HepG2 (cell line): Measurements from ENCODE around the gene C5AR1. TPM values are rescaled to one million over a fixed set of nuclear protein-coding genes. Genes with fewer than 3 reads are reported as not detected.

Experiments used
- ARNT2 ChIP-seq: sonication (generic); formaldehyde crosslinking; IDR thresholded peaks from 2 replicates; pipeline ENCODE4 v1.8.0; 2022; ENCODE audit warnings: mild to moderate bottlenecking, low read depth, missing genetic modification reagents, moderate library complexity
- ATF2 ChIP-seq: sonication (generic); formaldehyde crosslinking; IDR thresholded peaks from 2 replicates; pipeline ENCODE4 v1.4.0; 2020; ENCODE audit warnings: missing genetic modification reagents
- BCL3 ChIP-seq: sonication (generic); formaldehyde crosslinking; IDR thresholded peaks from 2 replicates; pipeline ENCODE4 v1.5.1; 2020; ENCODE audit warnings: mild to moderate bottlenecking, missing genetic modification reagents, moderate library complexity
- CBX1 ChIP-seq: IDR thresholded peaks from one replicate; pipeline ENCODE4 v1.6.1; 2016; ENCODE audit warnings: antibody characterized with exemption, low read depth
- FOXM1 ChIP-seq: sonication (generic); formaldehyde crosslinking; IDR thresholded peaks from 2 replicates; pipeline ENCODE4 v1.5.0; 2020; ENCODE audit warnings: missing genetic modification reagents
- KDM1A ChIP-seq: IDR thresholded peaks from 2 replicates; pipeline ENCODE4 v1.6.1; 2016; ENCODE audit warnings: missing compliant biosample characterization
- MXI1 ChIP-seq: IDR thresholded peaks from 3 replicates; pipeline ENCODE4 v1.6.1; 2012; ENCODE audit warnings: low read depth, low read length, inconsistent platforms, borderline replicate concordance
- NFIB ChIP-seq: sonication (generic); formaldehyde crosslinking; IDR thresholded peaks from 2 replicates; pipeline ENCODE4 v1.9.0; 2021; ENCODE audit warnings: missing genetic modification reagents, mild to moderate bottlenecking, borderline replicate concordance
- RXRA ChIP-seq: sonication (generic); formaldehyde crosslinking; IDR thresholded peaks from 2 replicates; pipeline ENCODE4 v1.5.1; 2020; ENCODE audit warnings: missing genetic modification reagents
- SAP130 ChIP-seq: IDR thresholded peaks from 2 replicates; pipeline ENCODE4 v1.6.1; 2016; ENCODE audit warnings: low read depth
- SNAPC5 ChIP-seq: sonication (generic); formaldehyde crosslinking; IDR thresholded peaks from 2 replicates; pipeline ENCODE4 v1.8.1; 2023; ENCODE audit warnings: mild to moderate bottlenecking, missing genetic modification reagents, borderline replicate concordance
- SPEN ChIP-seq: sonication (generic); formaldehyde crosslinking; IDR thresholded peaks from 2 replicates; pipeline ENCODE4 v1.5.1; 2020; ENCODE audit warnings: low read depth, mild to moderate bottlenecking, missing genetic modification reagents
- ZBTB7B ChIP-seq: sonication (generic); formaldehyde crosslinking; IDR thresholded peaks from 2 replicates; pipeline ENCODE4 v1.4.0; 2020; ENCODE audit warnings: missing genetic modification reagents
- ZKSCAN1 ChIP-seq: fragments of 150-350 bp; IDR thresholded peaks from 2 replicates; pipeline ENCODE4 v1.6.1; 2014; ENCODE audit warnings: low read length
- ZMYM4 ChIP-seq: sonication (generic); formaldehyde crosslinking; IDR thresholded peaks from 2 replicates; pipeline ENCODE4 v1.8.1; 2023; ENCODE audit warnings: mild to moderate bottlenecking, missing genetic modification reagents
- ZNF317 ChIP-seq: sonication (generic); formaldehyde crosslinking; IDR thresholded peaks from 2 replicates; pipeline ENCODE4 v1.5.0; 2020; ENCODE audit warnings: mild to moderate bottlenecking, missing genetic modification reagents
- ZNF326 ChIP-seq: sonication (generic); formaldehyde crosslinking; IDR thresholded peaks from 2 replicates; pipeline ENCODE4 v1.4.0; 2020; ENCODE audit warnings: missing genetic modification reagents, borderline replicate concordance
- ZNF331 ChIP-seq: sonication (generic); formaldehyde crosslinking; IDR thresholded peaks from 2 replicates; pipeline ENCODE4 v1.4.0; 2020; ENCODE audit warnings: missing genetic modification reagents
- ZNF432 ChIP-seq: sonication (generic); formaldehyde crosslinking; IDR thresholded peaks from 2 replicates; pipeline ENCODE4 v1.5.0; 2020; ENCODE audit warnings: missing genetic modification reagents, mild to moderate bottlenecking, borderline replicate concordance
- ZNF549 ChIP-seq: sonication (generic); formaldehyde crosslinking; IDR thresholded peaks from 2 replicates; pipeline ENCODE4 v1.5.0; 2020; ENCODE audit warnings: missing genetic modification reagents
- ZNF619 ChIP-seq: sonication (generic); formaldehyde crosslinking; IDR thresholded peaks from 2 replicates; pipeline ENCODE4 v1.4.0; 2020; ENCODE audit warnings: mild to moderate bottlenecking, missing genetic modification reagents
- ZNF720 ChIP-seq: sonication (generic); formaldehyde crosslinking; IDR thresholded peaks from 2 replicates; pipeline ENCODE4 v1.4.0; 2020; ENCODE audit warnings: missing genetic modification reagents
- ZNF800 ChIP-seq: sonication (generic); formaldehyde crosslinking; IDR thresholded peaks from 2 replicates; pipeline ENCODE4 v1.4.0; 2020; ENCODE audit warnings: missing genetic modification reagents
- ZNF816 ChIP-seq: sonication (generic); formaldehyde crosslinking; IDR thresholded peaks from 2 replicates; pipeline ENCODE4 v1.8.0; 2022; ENCODE audit warnings: missing genetic modification reagents, mild to moderate bottlenecking, borderline replicate concordance
- polyA plus RNA-seq, 8 experiments: library from polyadenylated mRNA; depleted of rRNA in 3 of 8; stranded (reverse) in 7 of 8; unstranded in 1 of 8; fragments of >200 nt; fragmentation: Illumina TruSeq in 4 of 8; extraction: Trizol in 4 of 8; gene quantifications; 2 replicates each; pipeline versions ENCODE4 v1.2.1 to v1.2.3, GENCODE V29; 2011 to 2016; ENCODE audit warnings: low read depth in 4 of 8, missing spikeins in 1 of 8, mixed read lengths in 1 of 8; ENCODE audit not compliant: insufficient read depth in 1 of 8
- total RNA-seq, 5 experiments: library from RNA; depleted of rRNA; stranded (reverse); fragments of >200 nt; fragmentation: Illumina TruSeq; extraction: Trizol; gene quantifications; 2 replicates each; pipeline ENCODE4 v1.2.3, GENCODE V29; 2016; ENCODE audit warnings: low read depth in 1 of 5
- TF ChIP-seq, protein P1 (sequence below): sonication (generic); formaldehyde crosslinking; conservative IDR thresholded peaks from 2 replicates; pipeline ENCODE4 v1.8.1; 2023; ENCODE audit warnings: missing genetic modification reagents

C5AR1 gene
- total and polyA plus RNA-seq, 2 of the 13 experiments (the other 11 are each of a cell fraction or from before 2014, with no cell fraction given) = 0.07 to 1.6 TPM

- peak; percentile 80 for TF ChIP-seq SAP130 (CRISPR knock-in tag)
- peak; percentile 67; the same call in 1 of the 3 replicates for TF ChIP-seq MXI1
- peak; percentile 57; the same call in 1 of the 2 replicates for TF ChIP-seq ZMYM4 (CRISPR knock-in tag)
- TF ChIP-seq RXRA (CRISPR knock-in tag) = peak; percentile 73
- peak; percentile 62 for TF ChIP-seq KDM1A
- TF ChIP-seq NFIB (CRISPR knock-in tag) = no peak
- no peak for TF ChIP-seq ZNF326 (CRISPR knock-in tag)
- TF ChIP-seq ZNF331 (CRISPR knock-in tag) = peak; percentile 94
- TF ChIP-seq FOXM1 (CRISPR knock-in tag) = no peak
- TF ChIP-seq ATF2 = peak; percentile 57; the same call in 1 of the 2 replicates
- TF ChIP-seq ARNT2 = no peak
- TF ChIP-seq ZNF549 (CRISPR knock-in tag) = peak; percentile 91
- no peak for TF ChIP-seq ZNF317 (CRISPR knock-in tag)
- TF ChIP-seq ZKSCAN1 = no peak
- no peak for TF ChIP-seq SNAPC5 (CRISPR knock-in tag)
- TF ChIP-seq ZNF816 (CRISPR knock-in tag) = peak; percentile 44; the same call in 1 of the 2 replicates
- 0 out of 2 replicates have a peak, but pooled peaks have one; percentile 37 for TF ChIP-seq ZNF619 (CRISPR knock-in tag)
- TF ChIP-seq, protein P1, sequence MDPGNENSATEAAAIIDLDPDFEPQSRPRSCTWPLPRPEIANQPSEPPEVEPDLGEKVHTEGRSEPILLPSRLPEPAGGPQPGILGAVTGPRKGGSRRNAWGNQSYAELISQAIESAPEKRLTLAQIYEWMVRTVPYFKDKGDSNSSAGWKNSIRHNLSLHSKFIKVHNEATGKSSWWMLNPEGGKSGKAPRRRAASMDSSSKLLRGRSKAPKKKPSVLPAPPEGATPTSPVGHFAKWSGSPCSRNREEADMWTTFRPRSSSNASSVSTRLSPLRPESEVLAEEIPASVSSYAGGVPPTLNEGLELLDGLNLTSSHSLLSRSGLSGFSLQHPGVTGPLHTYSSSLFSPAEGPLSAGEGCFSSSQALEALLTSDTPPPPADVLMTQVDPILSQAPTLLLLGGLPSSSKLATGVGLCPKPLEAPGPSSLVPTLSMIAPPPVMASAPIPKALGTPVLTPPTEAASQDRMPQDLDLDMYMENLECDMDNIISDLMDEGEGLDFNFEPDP (CRISPR knock-in tag) = no peak
- TF ChIP-seq ZNF800 (CRISPR knock-in tag) = no peak
- TF ChIP-seq ZNF432 = no peak
- no peak for TF ChIP-seq ZNF720
- TF ChIP-seq BCL3 (CRISPR knock-in tag) = no peak
- no peak for TF ChIP-seq CBX1
- peak; percentile 82; the same call in 1 of the 2 replicates for TF ChIP-seq SPEN
- no peak for TF ChIP-seq ZBTB7B (CRISPR knock-in tag)
These were observed 43.6 kb downstream of the C5AR1 start (continued) for GRCh38 chr19:47353307-47353712.
